ENCODE results near the gene C17orf67. TPM values are rescaled to one million over a fixed set of nuclear protein-coding genes. Genes with fewer than 3 reads are reported as not detected.

Gene C17orf67
- total RNA-seq, 4 donors from 2014 or later, result 1.4 to 27.4 (median 9.4) TPM; not detected in 1

DNA sequence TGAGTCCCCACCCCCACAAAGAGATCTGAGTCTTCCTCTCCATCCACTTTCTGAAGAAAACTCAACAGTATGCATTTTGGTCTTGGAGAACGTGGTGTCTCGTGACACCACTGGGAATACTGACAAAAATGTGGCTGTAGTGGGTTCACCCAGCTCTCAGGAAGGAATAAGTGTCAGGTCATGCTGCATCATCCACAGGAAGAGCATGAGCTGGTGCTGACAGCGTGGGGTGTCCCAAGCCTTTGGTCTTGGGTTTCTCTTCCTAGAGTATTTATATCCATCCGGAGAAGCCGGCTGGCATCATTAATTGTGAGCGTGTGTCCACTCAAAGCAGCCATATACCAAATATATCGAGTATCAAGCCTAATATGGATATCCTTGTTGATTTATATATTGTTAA, 55.9 kb downstream of the C17orf67 start:
- Histone ChIP-seq H3K27ac (no peak overlapping the region), H3K27me3 (no peaks in the 10 kb centered on the region), H3K4me1 (no peaks in the 10 kb centered on the region), H3K9me3 (no peaks in the 10 kb centered on the region), H3K4me3 (no peak overlapping the region), H3K36me3 (no peaks in the 10 kb centered on the region)
- intact Hi-C loops (cut with DNase I; ENCODE audit: low total_unique reads), result no loop called here
- no peak for TF ChIP-seq POLR2A (IDR thresholded peaks at IDR 0.05)
- DNase-seq, result no peak

DNA sequence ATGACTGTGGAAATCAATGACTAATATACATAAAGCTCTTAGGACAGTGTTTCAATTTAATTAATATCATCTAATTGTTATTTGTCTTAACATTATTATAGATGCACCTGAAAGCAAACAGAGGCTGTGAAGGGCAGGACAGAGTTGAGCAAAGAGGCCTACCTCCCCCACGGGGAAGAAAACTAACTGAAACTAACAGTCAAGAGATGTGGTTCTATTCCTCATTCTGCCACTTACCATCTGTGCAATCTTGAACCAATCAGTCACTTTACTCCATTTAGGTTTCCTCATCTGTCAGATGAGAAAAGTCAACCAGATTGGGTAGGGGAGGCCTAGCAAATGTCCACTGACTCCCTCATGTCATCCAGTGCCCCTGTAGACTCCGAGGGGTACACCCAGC, 59.1 kb downstream of the C17orf67 start:
- intact Hi-C loops (cut with DNase I; ENCODE audit: low total_unique reads), result no loop called here
- no peaks in the 10 kb centered on the region for H3K4me1 ChIP-seq
- H3K4me3 ChIP-seq, result no peak overlapping the region
- H3K36me3 ChIP-seq, result no peaks in the 10 kb centered on the region
- no peak for TF ChIP-seq POLR2A (IDR thresholded peaks at IDR 0.05)
- TF ChIP-seq, protein P1, sequence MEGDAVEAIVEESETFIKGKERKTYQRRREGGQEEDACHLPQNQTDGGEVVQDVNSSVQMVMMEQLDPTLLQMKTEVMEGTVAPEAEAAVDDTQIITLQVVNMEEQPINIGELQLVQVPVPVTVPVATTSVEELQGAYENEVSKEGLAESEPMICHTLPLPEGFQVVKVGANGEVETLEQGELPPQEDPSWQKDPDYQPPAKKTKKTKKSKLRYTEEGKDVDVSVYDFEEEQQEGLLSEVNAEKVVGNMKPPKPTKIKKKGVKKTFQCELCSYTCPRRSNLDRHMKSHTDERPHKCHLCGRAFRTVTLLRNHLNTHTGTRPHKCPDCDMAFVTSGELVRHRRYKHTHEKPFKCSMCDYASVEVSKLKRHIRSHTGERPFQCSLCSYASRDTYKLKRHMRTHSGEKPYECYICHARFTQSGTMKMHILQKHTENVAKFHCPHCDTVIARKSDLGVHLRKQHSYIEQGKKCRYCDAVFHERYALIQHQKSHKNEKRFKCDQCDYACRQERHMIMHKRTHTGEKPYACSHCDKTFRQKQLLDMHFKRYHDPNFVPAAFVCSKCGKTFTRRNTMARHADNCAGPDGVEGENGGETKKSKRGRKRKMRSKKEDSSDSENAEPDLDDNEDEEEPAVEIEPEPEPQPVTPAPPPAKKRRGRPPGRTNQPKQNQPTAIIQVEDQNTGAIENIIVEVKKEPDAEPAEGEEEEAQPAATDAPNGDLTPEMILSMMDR (IDR thresholded peaks at IDR 0.05), result no peak
- no peaks in the 10 kb centered on the region for H3K27me3 ChIP-seq
- H3K27ac ChIP-seq, result no peak overlapping the region
- DNase-seq, result no peak
- no peaks in the 10 kb centered on the region for H3K9me3 ChIP-seq

DNA sequence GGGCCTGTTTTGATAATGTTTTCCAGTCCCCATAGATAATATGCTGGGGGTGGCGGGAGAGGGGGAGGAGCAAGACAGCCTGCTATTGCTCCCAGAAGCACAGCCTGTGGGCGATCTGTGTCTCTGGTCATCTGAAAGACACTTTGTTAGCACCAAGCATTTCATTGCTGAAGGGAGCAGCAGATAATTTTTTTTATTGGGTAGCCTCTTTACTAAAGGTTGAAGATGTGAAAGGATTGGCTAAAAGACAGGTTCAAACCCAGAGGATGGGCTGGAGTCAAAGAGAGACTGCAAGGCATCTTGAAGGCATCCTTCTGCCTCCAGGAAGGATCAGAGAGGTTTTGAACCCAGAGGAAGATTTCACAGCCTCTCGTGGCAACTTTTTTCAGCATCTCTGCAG, 60.6 kb downstream of the C17orf67 start:
- Histone ChIP-seq H3K27ac (no peak overlapping the region), H3K36me3 (no peaks in the 10 kb centered on the region), H3K4me1 (no peaks in the 10 kb centered on the region), H3K9me3 (no peaks in the 10 kb centered on the region), H3K27me3 (no peaks in the 10 kb centered on the region), H3K4me3 (no peak overlapping the region)
- DNase-seq, result no peak
- intact Hi-C loops (cut with DNase I; ENCODE audit: low total_unique reads), result no loop called here
- TF ChIP-seq POLR2A (IDR thresholded peaks at IDR 0.05), result no peak
- TF ChIP-seq, protein P1 (IDR thresholded peaks at IDR 0.05), result no peak

DNA sequence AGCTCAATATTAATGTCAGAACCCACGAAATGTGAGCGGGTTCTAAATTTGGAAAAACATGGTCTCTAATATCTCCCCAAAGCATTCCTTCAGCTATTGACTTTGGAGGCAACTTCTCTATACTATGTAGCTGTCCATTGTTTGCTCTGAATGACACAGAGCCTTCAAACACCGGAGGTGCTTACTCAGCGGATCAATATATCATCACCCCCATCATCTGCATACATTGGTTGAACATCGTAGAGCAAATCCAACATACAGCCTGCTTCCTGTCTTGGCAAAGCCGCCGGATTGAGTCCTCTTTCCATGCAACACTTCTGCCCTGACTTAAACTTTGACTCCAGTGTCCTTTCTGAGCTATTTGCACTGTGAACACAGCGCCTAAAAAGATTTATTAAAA, 61.3 kb downstream of the C17orf67 start:
- no peak for DNase-seq
- Histone ChIP-seq H3K36me3 (no peaks in the 10 kb centered on the region), H3K27me3 (no peaks in the 10 kb centered on the region), H3K27ac (no peak overlapping the region), H3K4me3 (no peak overlapping the region), H3K4me1 (no peaks in the 10 kb centered on the region), H3K9me3 (no peaks in the 10 kb centered on the region)
- TF ChIP-seq, protein P1 (IDR thresholded peaks at IDR 0.05), result no peak
- TF ChIP-seq POLR2A (IDR thresholded peaks at IDR 0.05), result no peak
- intact Hi-C loops (cut with DNase I; ENCODE audit: low total_unique reads), result no loop called here

DNA sequence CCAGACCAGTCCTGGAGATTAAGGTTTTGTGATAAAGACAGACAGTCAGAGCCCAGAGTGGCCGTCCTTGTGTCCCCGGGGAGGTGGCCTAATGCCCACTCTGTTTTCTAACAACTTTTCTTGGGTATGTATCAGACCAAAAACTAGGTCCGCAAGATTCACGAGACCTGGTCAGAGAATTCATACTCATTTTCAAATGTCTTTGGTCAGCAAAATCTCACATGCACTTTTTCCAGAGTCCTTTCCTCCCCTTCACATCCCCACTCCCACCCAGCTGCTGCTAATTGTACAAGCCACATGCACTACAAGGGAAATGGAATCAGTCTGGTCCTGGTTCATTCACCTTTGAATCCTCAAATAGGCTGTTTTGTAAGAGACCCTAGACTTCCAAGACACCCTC, 61.7 kb downstream of the C17orf67 start:
- H3K4me1 ChIP-seq, result no peaks in the 10 kb centered on the region
- no peak for TF ChIP-seq POLR2A (IDR thresholded peaks at IDR 0.05)
- TF ChIP-seq, protein P1 (IDR thresholded peaks at IDR 0.05), result no peak
- intact Hi-C loops (cut with DNase I; ENCODE audit: low total_unique reads), result no loop called here
- H3K4me3 ChIP-seq, result no peak overlapping the region
- DNase-seq, result no peak
- no peaks in the 10 kb centered on the region for H3K27me3 ChIP-seq
- H3K9me3 ChIP-seq, result no peaks in the 10 kb centered on the region
- no peaks in the 10 kb centered on the region for H3K36me3 ChIP-seq
- H3K27ac ChIP-seq, result no peak overlapping the region

DNA sequence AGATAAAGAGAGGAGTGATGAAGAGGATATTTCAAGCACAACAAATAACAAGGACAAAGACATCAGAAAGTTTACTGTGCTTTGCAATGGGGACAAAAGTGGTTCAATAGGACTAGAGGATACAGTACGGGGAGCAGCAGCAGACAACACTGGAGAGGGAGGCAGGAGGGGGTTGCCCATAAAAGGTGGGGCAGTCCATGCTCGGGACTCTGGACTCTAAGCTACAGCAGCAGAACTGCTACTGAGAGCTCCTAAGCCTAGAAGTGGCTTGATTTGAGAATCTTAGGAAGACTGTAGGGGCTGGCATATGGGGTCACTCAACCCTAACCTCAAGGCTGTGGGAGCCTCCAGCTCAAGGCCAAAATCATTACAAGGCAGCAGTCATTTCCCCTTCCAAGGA, 62.2 kb downstream of the C17orf67 start:
- intact Hi-C loops (cut with DNase I; ENCODE audit: low total_unique reads), result no loop called here
- H3K27me3 ChIP-seq, result no peaks in the 10 kb centered on the region
- no peak overlapping the region for H3K4me3 ChIP-seq
- no peaks in the 10 kb centered on the region for H3K36me3 ChIP-seq
- DNase-seq, result no peak
- TF ChIP-seq, protein P1 (IDR thresholded peaks at IDR 0.05), result no peak
- TF ChIP-seq POLR2A (IDR thresholded peaks at IDR 0.05), result no peak
- no peaks in the 10 kb centered on the region for H3K4me1 ChIP-seq
- no peaks in the 10 kb centered on the region for H3K9me3 ChIP-seq
- H3K27ac ChIP-seq, result no peak overlapping the region

Measured in uterus (tissue), 4 donors.